ENCODE measurements around the gene ABCB4.

Gene ABCB4

DNA sequence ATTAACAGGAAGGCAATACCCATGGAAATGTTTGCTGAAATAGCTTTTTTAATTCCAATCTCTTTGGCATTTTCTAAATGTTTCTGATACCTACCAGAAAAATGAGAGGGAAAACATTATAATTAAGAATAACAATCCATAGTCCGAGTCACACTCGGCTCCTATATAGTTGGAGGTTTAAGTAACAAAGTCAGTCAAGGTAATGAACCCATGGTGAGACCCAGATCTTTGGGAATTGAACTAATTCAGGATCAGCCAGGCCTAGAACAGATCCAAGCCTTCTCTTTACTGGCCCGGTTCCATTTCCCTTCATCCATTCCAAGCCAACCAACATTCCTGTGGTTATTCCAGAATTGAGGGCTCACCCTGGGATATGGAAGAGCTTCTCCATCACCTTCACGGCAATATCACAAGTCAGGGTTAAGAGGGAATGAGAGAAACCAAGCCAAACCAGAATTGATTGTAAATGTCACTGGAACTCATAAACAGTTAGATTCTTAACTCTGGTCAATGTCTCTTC lies 28.3 kb downstream of the ABCB4 start:
- TF ChIP-seq, protein P1, sequence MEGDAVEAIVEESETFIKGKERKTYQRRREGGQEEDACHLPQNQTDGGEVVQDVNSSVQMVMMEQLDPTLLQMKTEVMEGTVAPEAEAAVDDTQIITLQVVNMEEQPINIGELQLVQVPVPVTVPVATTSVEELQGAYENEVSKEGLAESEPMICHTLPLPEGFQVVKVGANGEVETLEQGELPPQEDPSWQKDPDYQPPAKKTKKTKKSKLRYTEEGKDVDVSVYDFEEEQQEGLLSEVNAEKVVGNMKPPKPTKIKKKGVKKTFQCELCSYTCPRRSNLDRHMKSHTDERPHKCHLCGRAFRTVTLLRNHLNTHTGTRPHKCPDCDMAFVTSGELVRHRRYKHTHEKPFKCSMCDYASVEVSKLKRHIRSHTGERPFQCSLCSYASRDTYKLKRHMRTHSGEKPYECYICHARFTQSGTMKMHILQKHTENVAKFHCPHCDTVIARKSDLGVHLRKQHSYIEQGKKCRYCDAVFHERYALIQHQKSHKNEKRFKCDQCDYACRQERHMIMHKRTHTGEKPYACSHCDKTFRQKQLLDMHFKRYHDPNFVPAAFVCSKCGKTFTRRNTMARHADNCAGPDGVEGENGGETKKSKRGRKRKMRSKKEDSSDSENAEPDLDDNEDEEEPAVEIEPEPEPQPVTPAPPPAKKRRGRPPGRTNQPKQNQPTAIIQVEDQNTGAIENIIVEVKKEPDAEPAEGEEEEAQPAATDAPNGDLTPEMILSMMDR (IDR thresholded peaks at IDR 0.05; ENCODE audit: low read depth, low read length), result no peak

DNA sequence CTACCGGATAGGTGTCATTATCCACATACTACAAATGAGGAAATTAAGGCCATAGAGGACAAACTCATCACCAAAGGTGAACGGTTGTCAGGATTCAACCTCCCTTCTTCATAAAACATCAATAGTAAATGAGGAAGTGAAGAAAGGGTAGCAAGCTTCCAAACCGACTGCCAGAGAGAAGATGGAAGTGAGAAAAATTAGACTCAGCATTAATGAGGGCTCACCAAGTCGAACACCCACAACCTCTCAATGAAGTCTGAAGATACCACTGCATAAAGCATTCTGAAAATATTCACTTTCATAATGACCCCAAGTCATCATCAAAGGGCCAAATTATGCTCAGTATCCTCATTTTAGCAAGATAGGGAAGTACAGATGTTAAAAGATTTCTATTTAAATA lies 29.6 kb downstream of the ABCB4 start:
- H3K4me3 ChIP-seq (ENCODE audit: low read depth, low read length), result no peak overlapping the region
- TF ChIP-seq, protein P1 (IDR thresholded peaks at IDR 0.05; ENCODE audit: low read depth, low read length), result no peak

More for the DNA sequence above, 28.3 kb downstream of the ABCB4 start:
- H3K4me3 ChIP-seq (ENCODE audit: low read depth, low read length), result no peak overlapping the region

DNA sequence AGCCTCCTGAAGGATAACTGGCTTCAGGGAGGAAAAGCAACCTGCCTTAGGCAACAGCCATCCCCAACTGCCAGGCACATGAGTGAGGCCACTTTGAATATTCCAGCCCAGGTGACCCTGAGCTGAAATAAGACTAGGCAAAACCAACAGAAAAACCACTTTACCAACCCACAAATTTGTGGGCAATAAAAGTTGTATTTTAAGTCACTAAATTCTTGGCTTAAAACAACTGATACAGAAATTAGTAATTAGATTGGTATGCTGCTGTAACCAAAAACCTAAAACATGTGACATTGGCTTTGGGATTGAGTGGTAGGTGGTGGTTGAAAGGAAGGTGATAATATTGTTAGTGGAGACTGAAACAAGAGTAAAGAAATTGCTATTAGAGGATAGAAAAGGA lies 39.9 kb downstream of the ABCB4 start:
- TF ChIP-seq, protein P1 (IDR thresholded peaks at IDR 0.05; ENCODE audit: low read depth, low read length), result no peak
- no peak overlapping the region for H3K4me3 ChIP-seq (ENCODE audit: low read depth, low read length)

DNA sequence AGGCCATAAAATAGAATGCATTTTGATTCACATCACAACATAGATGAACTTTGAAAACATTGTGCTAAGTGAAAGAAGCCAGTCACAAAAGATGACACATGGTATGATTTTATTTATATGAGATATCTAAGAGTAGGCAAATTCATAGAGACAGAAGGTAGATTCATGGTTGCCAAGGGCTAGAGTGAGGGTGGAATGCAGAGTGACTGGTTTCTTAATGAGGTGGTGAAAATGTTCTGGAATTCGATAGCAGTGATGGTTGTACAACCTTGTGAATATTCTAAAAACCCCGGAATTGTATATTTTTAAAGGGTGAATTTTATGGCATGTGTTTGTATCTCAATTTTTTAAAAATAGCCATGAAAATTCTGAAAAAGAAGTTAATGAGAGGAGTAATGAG lies 42.9 kb downstream of the ABCB4 start:
- TF ChIP-seq, protein P1 (IDR thresholded peaks at IDR 0.05; ENCODE audit: low read depth, low read length), result no peak
- H3K4me3 ChIP-seq (ENCODE audit: low read depth, low read length), result no peak overlapping the region

DNA sequence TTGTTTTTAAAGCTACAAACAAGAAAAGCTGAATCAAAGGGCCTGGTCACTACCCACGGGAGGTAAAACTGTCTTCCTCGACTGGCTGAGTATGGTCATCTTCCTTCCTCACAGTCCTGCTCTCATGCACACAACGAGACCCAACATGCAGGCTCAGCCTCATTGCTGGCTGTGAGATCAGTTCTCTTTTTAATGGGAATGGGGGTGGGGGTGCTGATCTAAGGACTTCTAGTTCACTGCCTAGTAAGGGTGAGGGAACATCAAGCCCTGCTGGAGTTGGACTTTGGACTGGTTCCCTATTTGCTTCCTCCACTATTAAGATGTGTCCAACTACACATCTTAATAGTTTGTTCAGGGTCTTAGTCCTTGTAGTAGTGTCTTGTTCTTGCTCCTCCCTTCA lies 48.2 kb downstream of the ABCB4 start:
- TF ChIP-seq, protein P1 (IDR thresholded peaks at IDR 0.05; ENCODE audit: low read depth, low read length), result no peak
- H3K4me3 ChIP-seq (ENCODE audit: low read depth, low read length), result no peak overlapping the region

DNA sequence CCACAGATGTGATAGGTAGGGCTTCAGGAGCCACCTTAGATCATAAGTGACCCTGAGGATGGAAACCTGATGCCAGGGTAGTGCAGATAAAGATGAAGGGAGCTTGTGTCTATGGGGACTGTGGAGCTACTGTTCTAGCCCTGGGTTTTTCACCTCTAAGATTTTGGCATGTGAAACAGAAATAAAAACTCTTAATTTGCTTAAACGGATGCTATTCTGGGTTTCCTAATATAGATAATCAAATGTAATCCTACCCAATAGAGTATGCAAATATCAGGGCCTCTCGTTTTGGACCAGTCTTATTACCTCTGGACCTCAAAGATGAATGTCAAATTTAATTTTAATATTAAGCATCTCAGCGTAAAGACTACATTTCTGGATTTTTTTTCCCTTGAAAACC lies 49.3 kb downstream of the ABCB4 start:
- TF ChIP-seq, protein P1 (IDR thresholded peaks at IDR 0.05; ENCODE audit: low read depth, low read length), result no peak
- no peak overlapping the region for H3K4me3 ChIP-seq (ENCODE audit: low read depth, low read length)

DNA sequence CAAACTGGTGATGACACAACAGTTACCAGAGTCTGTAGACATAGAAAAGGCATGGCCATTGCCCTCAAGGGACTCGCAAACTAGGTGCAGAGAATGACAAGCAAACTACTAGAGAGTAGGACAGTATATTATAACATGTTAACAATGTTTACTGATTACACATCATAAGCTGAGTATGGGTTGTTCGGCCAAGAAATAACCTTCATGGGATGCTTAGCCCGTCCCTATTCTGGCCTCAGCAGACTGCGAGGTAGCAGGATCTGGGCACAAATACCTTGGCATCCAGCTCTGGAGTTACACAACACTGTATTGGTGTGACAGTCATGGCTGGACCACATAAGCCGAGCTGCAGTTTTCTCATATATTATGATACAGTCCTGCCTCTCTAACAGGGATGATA lies 51.4 kb downstream of the ABCB4 start:
- TF ChIP-seq, protein P1 (IDR thresholded peaks at IDR 0.05; ENCODE audit: low read depth, low read length), result no peak
- no peak overlapping the region for H3K4me3 ChIP-seq (ENCODE audit: low read depth, low read length)

Measured in WI38 (cell line).